ENCODE results near the gene SLITRK6. TPM values are rescaled to one million over a fixed set of nuclear protein-coding genes. Genes with fewer than 3 reads are reported as not detected.

SLITRK6 gene
- total and polyA plus RNA-seq, 4 donors: 0.22 to 1.5 (median 0.68) TPM

GRCh38 chr13:85833921-85834320 lies 34.7 kb upstream of the SLITRK6 start:
- H3K27ac ChIP-seq (ENCODE audit: low read depth in 1 of 2, low read length in 2 of 2): no peak overlapping the region
- no peaks in the 10 kb centered on the region for H3K4me1 ChIP-seq (ENCODE audit: control insufficient read depth in 4 of 4, insufficient read depth in 4 of 4, low read length in 3 of 4)
- WGBS: 88% methylated on average over 2 of the region's 2 CpGs
- no peaks in the 10 kb centered on the region for H3K36me3 ChIP-seq (ENCODE audit: control insufficient read depth in 4 of 4, insufficient read depth in 3 of 4, low read depth in 1 of 4, low read length in 3 of 4)
- TF ChIP-seq RAD21 (IDR thresholded peaks at IDR 0.05): no peak
- no peak overlapping the region for H3K9ac ChIP-seq (ENCODE audit: low read depth in 1 of 2, low read length in 2 of 2)
- H3K27me3 ChIP-seq (ENCODE audit: control insufficient read depth in 4 of 4, insufficient read depth in 4 of 4, low read length in 3 of 4): no peaks in the 10 kb centered on the region
- no peak for DNase-seq (ENCODE audit: low spot score)
- no peaks in the 10 kb centered on the region for H3K9me3 ChIP-seq (ENCODE audit: control insufficient read depth in 4 of 4, low read length in 3 of 4)
- H3K4me3 ChIP-seq (ENCODE audit: low read depth in 1 of 3, low read length in 3 of 3): no peak overlapping the region

DNA sequence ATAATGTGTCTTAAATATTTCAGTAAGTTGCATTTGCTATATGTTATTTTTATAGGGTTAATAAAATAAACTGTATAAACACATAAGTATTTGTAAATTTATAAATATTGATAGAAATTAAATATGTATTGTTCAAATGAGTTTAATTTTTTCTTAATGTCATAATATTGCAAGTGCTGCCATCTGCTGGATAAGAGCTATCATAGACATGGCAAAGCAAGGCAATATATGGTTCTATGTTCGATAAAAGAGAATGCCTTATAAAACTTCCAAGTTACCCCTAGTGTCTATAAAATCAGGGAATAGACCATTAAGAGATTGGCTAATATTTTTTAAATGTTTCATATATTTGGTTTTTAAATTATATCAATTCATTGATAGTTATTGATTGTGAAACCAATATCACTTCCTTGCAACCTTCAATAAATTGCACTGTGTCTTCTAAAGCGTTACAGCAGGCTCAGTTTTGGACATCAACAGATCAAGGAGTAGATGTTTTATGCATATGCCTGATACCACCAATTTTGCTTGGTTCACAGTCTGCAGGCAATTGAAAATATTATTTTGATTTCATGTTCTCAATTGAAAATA lies 29.0 kb upstream of the SLITRK6 start:
- peaks cover 0 to 2% (median 0%) of the 10 kb centered on the region in 4 donors for H3K27me3 ChIP-seq (ENCODE audit: control insufficient read depth in 4 of 4, insufficient read depth in 4 of 4, low read length in 3 of 4)
- no peaks in the 10 kb centered on the region for H3K4me1 ChIP-seq (ENCODE audit: control insufficient read depth in 4 of 4, insufficient read depth in 4 of 4, low read length in 3 of 4)
- no peak overlapping the region for H3K9ac ChIP-seq (ENCODE audit: low read depth in 1 of 2, low read length in 2 of 2)
- peak; percentile 40 to 57 for TF ChIP-seq RAD21 (IDR thresholded peaks at IDR 0.05)
- peak; percentile 53 for TF ChIP-seq CTCF (IDR thresholded peaks at IDR 0.05; ENCODE audit: low read depth, low read length, missing input control)
- no peak for TF ChIP-seq REST (IDR thresholded peaks at IDR 0.05)
- H3K36me3 ChIP-seq (ENCODE audit: control insufficient read depth in 4 of 4, insufficient read depth in 3 of 4, low read depth in 1 of 4, low read length in 3 of 4): no peaks in the 10 kb centered on the region
- H3K27ac ChIP-seq (ENCODE audit: low read depth in 1 of 2, low read length in 2 of 2): no peak overlapping the region
- WGBS: 47% methylated on average over 2 of the region's 2 CpGs
- H3K9me3 ChIP-seq (ENCODE audit: control insufficient read depth in 4 of 4, low read length in 3 of 4): no peaks in the 10 kb centered on the region
- no peak for DNase-seq (ENCODE audit: low spot score)
- no peak overlapping the region for H3K4me3 ChIP-seq (ENCODE audit: low read depth in 1 of 3, low read length in 3 of 3)

- H3K4me1 ChIP-seq (ENCODE audit: control insufficient read depth in 4 of 4, insufficient read depth in 4 of 4, low read length in 3 of 4): no peaks in the 10 kb centered on the region
- 76% methylated on average over 3 of the region's 3 CpGs for WGBS
- peaks cover 0 to 8% (median 0%) of the 10 kb centered on the region in 4 donors for H3K27me3 ChIP-seq (ENCODE audit: control insufficient read depth in 4 of 4, insufficient read depth in 4 of 4, low read length in 3 of 4)
- no peak overlapping the region for H3K9ac ChIP-seq (ENCODE audit: low read depth in 1 of 2, low read length in 2 of 2)
- no peak for TF ChIP-seq GABPA (IDR thresholded peaks at IDR 0.05 in 1 of 2, conservative IDR thresholded peaks at IDR 0.05 in 1 of 2)
- TF ChIP-seq FOXA1 (IDR thresholded peaks at IDR 0.05): no peak
- TF ChIP-seq HNF4A (conservative IDR thresholded peaks at IDR 0.05): no peak
- TF ChIP-seq EGR1 (IDR thresholded peaks at IDR 0.05; ENCODE audit: low read depth in 2 of 2): no peak
- no peak for TF ChIP-seq ATF3 (IDR thresholded peaks at IDR 0.05)
- TF ChIP-seq RAD21 (IDR thresholded peaks at IDR 0.05): no peak
- no peak for TF ChIP-seq MAX (IDR thresholded peaks at IDR 0.05)
- no peak for TF ChIP-seq HNF4G (IDR thresholded peaks at IDR 0.05)
- TF ChIP-seq RXRA (IDR thresholded peaks at IDR 0.05): no peak
- TF ChIP-seq TAF1 (conservative IDR thresholded peaks at IDR 0.05): no peak
- no peak for TF ChIP-seq FOXA2 (IDR thresholded peaks at IDR 0.05)
- no peak for DNase-seq (ENCODE audit: low spot score)
- no peaks in the 10 kb centered on the region for H3K9me3 ChIP-seq (ENCODE audit: control insufficient read depth in 4 of 4, low read length in 3 of 4)
- no peaks in the 10 kb centered on the region for H3K36me3 ChIP-seq (ENCODE audit: control insufficient read depth in 4 of 4, insufficient read depth in 3 of 4, low read depth in 1 of 4, low read length in 3 of 4)
- H3K4me3 ChIP-seq (ENCODE audit: low read depth in 1 of 3, low read length in 3 of 3): no peak overlapping the region
- no peak overlapping the region for H3K27ac ChIP-seq (ENCODE audit: low read depth in 1 of 2, low read length in 2 of 2)
These were observed 26.2 kb upstream of the SLITRK6 start for GRCh38 chr13:85825454-85825853.
